ENCODE results near the gene USP36.
"Not testable (repeated sequence)": the region's sequence is repeated elsewhere in the genome, so short reads cannot be mapped to it uniquely, and the experiment has no call there.

USP36 gene

GRCh38 chr17:78868391-78868790 lies 27.8 kb upstream of the USP36 start:
- TF ChIP-seq CTCF (IDR thresholded peaks at IDR 0.05; ENCODE audit: low read depth, low read length) = no peak
- peak; percentile 70 for DNase-seq (ENCODE audit: extremely low read depth, low read depth)

GRCh38 chr17:78867046-78867445 lies 26.4 kb upstream of the USP36 start:
- DNase-seq (ENCODE audit: extremely low read depth, low read depth) = not testable (repeated sequence)

- peak; percentile 52 for DNase-seq (ENCODE audit: extremely low read depth, low read depth)
- TF ChIP-seq CTCF (IDR thresholded peaks at IDR 0.05; ENCODE audit: low read depth, low read length) = peak; percentile 90
Measured at GRCh38 chr17:78865682-78866390, 25.2 kb upstream of the USP36 start.

- TF ChIP-seq CTCF (IDR thresholded peaks at IDR 0.05; ENCODE audit: low read depth, low read length) = no peak
Measured at GRCh38 chr17:78864117-78864516, 23.5 kb upstream of the USP36 start.

GRCh38 chr17:78862073-78863023 lies 21.7 kb upstream of the USP36 start:
- TF ChIP-seq CTCF (IDR thresholded peaks at IDR 0.05; ENCODE audit: low read depth, low read length) = no peak
- DNase-seq (ENCODE audit: extremely low read depth, low read depth) = peak; percentile 86

More at GRCh38 chr17:78864117-78864516, 23.5 kb upstream of the USP36 start:
- DNase-seq (ENCODE audit: extremely low read depth, low read depth) = no peak

GRCh38 chr17:78861229-78861628 lies 20.6 kb upstream of the USP36 start:
- TF ChIP-seq CTCF (IDR thresholded peaks at IDR 0.05; ENCODE audit: low read depth, low read length) = no peak
- no peak for DNase-seq (ENCODE audit: extremely low read depth, low read depth)

GRCh38 chr17:78859051-78859450 lies 18.4 kb upstream of the USP36 start:
- no peak for DNase-seq (ENCODE audit: extremely low read depth, low read depth)
- no peak for TF ChIP-seq CTCF (IDR thresholded peaks at IDR 0.05; ENCODE audit: low read depth, low read length)

Measured in AG09319 (cell line).